ENCODE data around the gene CEP250.
"Not testable (repeated sequence)": the region's sequence is repeated elsewhere in the genome, so short reads cannot be mapped to it uniquely, and the experiment has no call there.

The CEP250 gene

GRCh38 chr20:35453647-35454046 lies 1.8 kb upstream of the CEP250 start:
- peak overlapping the region; percentile 77 for H3K4me3 ChIP-seq (replicated peaks; ENCODE audit: low read depth, low read length)
- TF ChIP-seq CTCF (IDR thresholded peaks at IDR 0.05; ENCODE audit: low read depth, low read length, missing control alignments), result no peak
- DNase-seq (ENCODE audit: extremely low read depth, low read depth), result no peak

- H3K4me3 ChIP-seq (replicated peaks; ENCODE audit: low read depth, low read length), result peak overlapping the region; percentile 77
- DNase-seq (ENCODE audit: extremely low read depth, low read depth), result not testable (repeated sequence)
These were observed 1.3 kb downstream of the CEP250 start for GRCh38 chr20:35456700-35457099.

- 0 out of 2 replicates have a peak overlapping the region, but pooled peaks have one; percentile 6 for H3K4me3 ChIP-seq (replicated peaks; ENCODE audit: low read depth, low read length)
- not testable (repeated sequence) for DNase-seq (ENCODE audit: extremely low read depth, low read depth)
These were observed 2.1 kb downstream of the CEP250 start for GRCh38 chr20:35457539-35457938.

- H3K4me3 ChIP-seq (replicated peaks; ENCODE audit: low read depth, low read length), result no peak overlapping the region
- TF ChIP-seq CTCF (IDR thresholded peaks at IDR 0.05; ENCODE audit: low read depth, low read length, missing control alignments), result no peak
- no peak for DNase-seq (ENCODE audit: extremely low read depth, low read depth)
These were observed 3.0 kb downstream of the CEP250 start for GRCh38 chr20:35458388-35458787.

GRCh38 chr20:35461620-35462019 lies 6.2 kb downstream of the CEP250 start:
- DNase-seq (ENCODE audit: extremely low read depth, low read depth), result no peak
- H3K4me3 ChIP-seq (replicated peaks; ENCODE audit: low read depth, low read length), result no peak overlapping the region
- TF ChIP-seq CTCF (IDR thresholded peaks at IDR 0.05; ENCODE audit: low read depth, low read length, missing control alignments), result no peak

- no peak overlapping the region for H3K4me3 ChIP-seq (replicated peaks; ENCODE audit: low read depth, low read length)
- no peak for DNase-seq (ENCODE audit: extremely low read depth, low read depth)
- no peak for TF ChIP-seq CTCF (IDR thresholded peaks at IDR 0.05; ENCODE audit: low read depth, low read length, missing control alignments)
These were observed 7.0 kb downstream of the CEP250 start for GRCh38 chr20:35462351-35462750.

- no peak overlapping the region for H3K4me3 ChIP-seq (replicated peaks; ENCODE audit: low read depth, low read length)
- TF ChIP-seq CTCF (IDR thresholded peaks at IDR 0.05; ENCODE audit: low read depth, low read length, missing control alignments), result peak; percentile 71
- DNase-seq (ENCODE audit: extremely low read depth, low read depth), result peak; percentile 54
These were observed 8.3 kb downstream of the CEP250 start for GRCh38 chr20:35463455-35464300.

- no peak for DNase-seq (ENCODE audit: extremely low read depth, low read depth)
- no peak overlapping the region for H3K4me3 ChIP-seq (replicated peaks; ENCODE audit: low read depth, low read length)
- TF ChIP-seq CTCF (IDR thresholded peaks at IDR 0.05; ENCODE audit: low read depth, low read length, missing control alignments), result no peak
These were observed 10.6 kb downstream of the CEP250 start for GRCh38 chr20:35465976-35466375.

Measured in HFF-Myc (cell line).